Ascending aorta (tissue), 2 donors: Measurements from ENCODE around the gene TMEM39A. TPM values are rescaled to one million over a fixed set of nuclear protein-coding genes. Genes with fewer than 3 reads are reported as not detected.

Experiments used
- DNase-seq, 2 donors: peaks; one replicate each; pipeline ENCODE4 v3.0.0-alpha.2; 2019; ENCODE audit warnings: low spot score in 2 of 2
- H3K27ac ChIP-seq, 2 donors: fragments of 200-600 bp; sonication (generic); one replicate each; pipeline ENCODE4 v1.5.1; 2016 to 2017; ENCODE audit warnings: mild to moderate bottlenecking in 1 of 2
- H3K27me3 ChIP-seq: fragments of 200-600 bp; sonication (generic); one replicate; pipeline ENCODE4 v1.5.1; 2017
- H3K36me3 ChIP-seq, 2 donors: fragments of 200-600 bp; sonication (generic); one replicate each; pipeline ENCODE4 v1.5.1; 2016
- H3K4me1 ChIP-seq, 2 donors: fragments of 200-600 bp; sonication (generic); one replicate each; pipeline ENCODE4 v1.5.1; 2016 to 2017; ENCODE audit warnings: mild to moderate bottlenecking in 1 of 2
- H3K4me3 ChIP-seq, 2 donors: fragments of 200-600 bp; sonication (generic); one replicate each; pipeline ENCODE4 v1.5.1; 2016 to 2017; ENCODE audit warnings: mild to moderate bottlenecking in 1 of 2
- H3K9me3 ChIP-seq, 2 donors: fragments of 200-600 bp; sonication (generic); one replicate each; pipeline ENCODE4 v1.5.1; 2016
- CTCF ChIP-seq, 3 experiments: fragments of 200-600 bp in 2 of 3; fragments of 450-650 bp in 1 of 3; sonication (generic) in 2 of 3; IDR thresholded peaks; one replicate each; pipeline ENCODE4 v1.5.1; 2016 to 2019; ENCODE audit warnings: antibody characterized with exemption in 3 of 3, mild to moderate bottlenecking in 1 of 3, moderate library complexity in 1 of 3
- intact Hi-C: fragments of 100-400 bp; cut with DNase I; formaldehyde crosslinking; loops from one replicate; pipeline ENCODE4 v1.15.1; 2023
- total RNA-seq: library from RNA; depleted of rRNA; stranded (reverse); fragments of >200 nt; gene quantifications from one replicate; pipeline ENCODE4 v1.1.0, GENCODE V29; 2016

Gene TMEM39A
- total RNA-seq, 1 donor from 2014 or later = 115 TPM

DNA sequence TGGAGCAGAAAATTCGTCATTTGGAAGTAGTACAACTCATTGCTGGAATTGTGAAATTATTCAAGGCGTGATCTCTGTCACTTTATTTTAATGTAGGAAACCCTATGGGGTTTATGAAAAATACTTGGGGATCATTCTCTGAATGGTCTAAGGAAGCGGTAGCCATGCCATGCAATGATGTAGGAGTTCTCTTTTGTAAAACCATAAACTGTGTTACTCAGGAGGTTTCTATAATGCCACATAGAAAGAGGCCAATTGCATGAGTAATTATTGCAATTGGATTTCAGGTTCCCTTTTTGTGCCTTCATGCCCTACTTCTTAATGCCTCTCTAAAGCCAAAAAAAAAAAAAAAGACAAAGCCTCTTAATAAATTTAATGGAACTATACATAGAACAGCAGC is 29.4 kb upstream of the TMEM39A start:
- no peak for DNase-seq
- intact Hi-C loops = no loop called here
- H3K36me3 ChIP-seq = peaks cover 0 to 10% of the 10 kb centered on the region in 2 donors
- H3K4me3 ChIP-seq = no peak overlapping the region
- no peak overlapping the region for H3K27ac ChIP-seq
- no peaks in the 10 kb centered on the region for H3K9me3 ChIP-seq
- no peak for TF ChIP-seq CTCF (IDR thresholded peaks at IDR 0.05)
- H3K27me3 ChIP-seq = no peaks in the 10 kb centered on the region
- peaks cover 0 to 4% of the 10 kb centered on the region in 2 donors for H3K4me1 ChIP-seq

DNA sequence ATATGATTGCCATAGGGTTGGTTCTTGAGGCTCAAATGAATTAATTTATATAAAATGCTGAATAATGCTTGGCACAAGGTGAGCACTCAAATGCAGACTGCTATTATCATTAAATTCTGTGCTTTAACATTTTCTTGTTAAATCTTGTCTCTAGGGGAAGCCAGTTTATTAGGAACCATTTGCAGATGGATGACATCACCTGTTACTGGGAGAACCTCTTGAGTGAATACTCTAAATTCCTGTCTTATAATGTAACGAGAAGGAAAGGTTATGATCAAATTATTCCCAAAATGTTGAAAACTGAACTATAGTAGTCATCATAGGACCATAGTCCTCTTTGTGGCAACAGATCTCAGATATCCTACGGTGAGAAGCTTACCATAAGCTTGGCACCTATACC is 28.7 kb upstream of the TMEM39A start:
- intact Hi-C loops = no loop called here
- H3K36me3 ChIP-seq = peaks cover 2 to 15% of the 10 kb centered on the region in 2 donors
- no peaks in the 10 kb centered on the region for H3K27me3 ChIP-seq
- no peak for DNase-seq
- no peaks in the 10 kb centered on the region for H3K9me3 ChIP-seq
- H3K4me1 ChIP-seq = no peaks in the 10 kb centered on the region
- no peak overlapping the region for H3K4me3 ChIP-seq
- no peak overlapping the region for H3K27ac ChIP-seq
- TF ChIP-seq CTCF (IDR thresholded peaks at IDR 0.05) = no peak

DNA sequence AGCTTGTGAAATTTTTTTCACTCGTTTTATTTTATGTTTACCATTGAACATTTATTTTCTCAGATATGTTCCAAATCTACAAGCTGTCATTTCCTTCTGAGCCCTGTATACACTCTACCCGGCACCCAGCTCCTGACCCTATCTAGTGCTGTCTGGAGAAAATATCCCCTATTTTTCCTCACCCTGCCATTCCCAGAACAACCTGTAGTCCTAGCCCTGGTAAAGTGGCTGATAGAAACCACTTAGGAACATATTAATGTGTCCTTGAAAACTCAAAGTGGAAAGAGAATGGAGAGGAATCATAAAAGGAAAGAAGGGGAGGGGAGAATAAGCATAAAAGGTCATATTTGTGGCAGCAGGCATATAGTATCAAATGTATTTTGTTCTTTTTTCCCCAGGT is 26.7 kb upstream of the TMEM39A start:
- Histone ChIP-seq H3K4me3 (no peak overlapping the region), H3K9me3 (no peaks in the 10 kb centered on the region), H3K27ac (no peak overlapping the region), H3K36me3 (peaks cover 21 to 34% of the 10 kb centered on the region in 2 donors), H3K4me1 (no peaks in the 10 kb centered on the region), H3K27me3 (no peaks in the 10 kb centered on the region)
- TF ChIP-seq CTCF (IDR thresholded peaks at IDR 0.05) = no peak
- no peak for DNase-seq
- intact Hi-C loops = no loop called here

GRCh38 chr3:119485563-119485962 is 22.1 kb upstream of the TMEM39A start:
- Histone ChIP-seq H3K27me3 (no peaks in the 10 kb centered on the region), H3K4me3 (no peak overlapping the region), H3K27ac (no peak overlapping the region), H3K4me1 (no peaks in the 10 kb centered on the region), H3K36me3 (peaks cover 30 to 41% of the 10 kb centered on the region in 2 donors), H3K9me3 (no peaks in the 10 kb centered on the region)
- no peak for DNase-seq
- intact Hi-C loops = no loop called here
- no peak for TF ChIP-seq CTCF (IDR thresholded peaks at IDR 0.05)

DNA sequence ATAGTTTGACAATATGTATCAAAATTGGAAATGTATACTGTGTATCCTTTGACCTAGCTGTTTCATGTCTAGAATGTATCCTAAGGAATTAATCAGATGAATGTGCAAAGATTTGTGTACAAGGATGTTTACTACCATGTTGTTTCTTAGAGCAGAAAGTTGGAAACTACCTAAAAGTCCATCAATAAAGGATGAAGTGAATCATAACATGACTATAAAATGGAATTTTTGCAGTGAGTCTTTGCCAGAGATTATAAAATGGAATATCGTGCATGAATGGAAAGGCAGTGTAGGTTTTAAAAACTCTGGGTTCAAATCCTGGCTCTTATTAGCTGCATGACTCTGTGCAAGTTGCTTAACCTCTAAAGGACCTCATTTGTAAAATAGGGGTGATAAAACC is 19.7 kb upstream of the TMEM39A start:
- H3K36me3 ChIP-seq = peaks cover 35 to 57% of the 10 kb centered on the region in 2 donors
- no peak for DNase-seq
- H3K4me3 ChIP-seq = no peak overlapping the region
- no peak overlapping the region for H3K27ac ChIP-seq
- no peaks in the 10 kb centered on the region for H3K4me1 ChIP-seq
- no peak for TF ChIP-seq CTCF (IDR thresholded peaks at IDR 0.05)
- H3K9me3 ChIP-seq = no peaks in the 10 kb centered on the region
- intact Hi-C loops = no loop called here
- H3K27me3 ChIP-seq = no peaks in the 10 kb centered on the region

- H3K36me3 ChIP-seq = peaks cover 35 to 56% of the 10 kb centered on the region in 2 donors
- no peak for DNase-seq
- H3K27ac ChIP-seq = no peak overlapping the region
- no peak overlapping the region for H3K4me3 ChIP-seq
- no peak for TF ChIP-seq CTCF (IDR thresholded peaks at IDR 0.05)
- no peaks in the 10 kb centered on the region for H3K27me3 ChIP-seq
- no peaks in the 10 kb centered on the region for H3K4me1 ChIP-seq
- H3K9me3 ChIP-seq = no peaks in the 10 kb centered on the region
- intact Hi-C loops = no loop called here
Measured at GRCh38 chr3:119481079-119481478, 17.7 kb upstream of the TMEM39A start.
